ENCODE data around the gene COL11A2. TPM values are rescaled to one million over a fixed set of nuclear protein-coding genes. Genes with fewer than 3 reads are reported as not detected.

The COL11A2 gene
- total RNA-seq, 1 experiment from 2014 or later: 0.58 TPM

- 0 out of 2 replicates have a peak, but pooled peaks cover under 1% of the 10 kb centered on the region for H3K79me2 ChIP-seq (ENCODE audit: low read length)
- ChIA-PET POLR2A (ENCODE audit: unreplicated experiment) (no interaction called here), CTCF (no interaction called here)
- 0 out of 2 replicates have a peak, but pooled peaks have one; percentile 11 for ATAC-seq
- TF ChIP-seq CTCF (conservative IDR thresholded peaks at IDR 0.05; ENCODE audit: low read depth, low read length) (no peak), EZH2phosphoT487 (IDR thresholded peaks at IDR 0.05; ENCODE audit: borderline replicate concordance, low read length) (no peak), EZH2 (IDR thresholded peaks at IDR 0.05; ENCODE audit: low read length, unreplicated experiment) (no peak)
- H3K4me3 ChIP-seq (ENCODE audit: low read length): no peak overlapping the region
- no peak for DNase-seq
- BruUV-seq (replicated peaks): no TSS peak
- H3K4me1 ChIP-seq (ENCODE audit: insufficient read depth, low read length): 0 out of 2 replicates have a peak, but pooled peaks cover 2% of the 10 kb centered on the region
- H2AFZ ChIP-seq (ENCODE audit: low read length): no peak overlapping the region
- H3K27ac ChIP-seq (ENCODE audit: low read length): no peak overlapping the region
- no peaks in the 10 kb centered on the region for H3K27me3 ChIP-seq (ENCODE audit: low read length)
- no peaks in the 10 kb centered on the region for H3K36me3 ChIP-seq (ENCODE audit: low read depth, low read length)
- no peaks in the 10 kb centered on the region for H3K9me2 ChIP-seq (replicated peaks; ENCODE audit: low read length)
- H3F3A ChIP-seq (ENCODE audit: low read length, unreplicated experiment): no peaks in the 10 kb centered on the region
- H3K9me3 ChIP-seq (ENCODE audit: low read length): no peaks in the 10 kb centered on the region
- H4K20me1 ChIP-seq (ENCODE audit: low read length): no peaks in the 10 kb centered on the region
- intact Hi-C loops (cut with micrococcal nuclease): no loop called here
- H3K9ac ChIP-seq (ENCODE audit: low read length): no peak overlapping the region
- H3K4me2 ChIP-seq (ENCODE audit: low read length): peak overlapping the region; percentile 50
These were observed 21.7 kb upstream of the COL11A2 start for GRCh38 chr6:33213989-33214335.

GRCh38 chr6:33213166-33213988 lies 21.1 kb upstream of the COL11A2 start:
- Histone ChIP-seq H3K4me1 (ENCODE audit: insufficient read depth, low read length) (0 out of 2 replicates have a peak, but pooled peaks cover 5% of the 10 kb centered on the region), H3K9ac (ENCODE audit: low read length) (no peak overlapping the region), H3K9me2 (replicated peaks; ENCODE audit: low read length) (no peaks in the 10 kb centered on the region), H3K36me3 (ENCODE audit: low read depth, low read length) (no peaks in the 10 kb centered on the region), H3K27me3 (ENCODE audit: low read length) (no peaks in the 10 kb centered on the region), H3K4me2 (ENCODE audit: low read length) (peak overlapping the region; percentile 50), H2AFZ (ENCODE audit: low read length) (no peak overlapping the region), H3K79me2 (ENCODE audit: low read length) (0 out of 2 replicates have a peak, but pooled peaks cover 5% of the 10 kb centered on the region), H3K4me3 (ENCODE audit: low read length) (peak overlapping the region; percentile 43; the same call in 1 of the 2 replicates), H3K9me3 (ENCODE audit: low read length) (no peaks in the 10 kb centered on the region), H3K27ac (ENCODE audit: low read length) (no peak overlapping the region), H3F3A (ENCODE audit: low read length, unreplicated experiment) (no peaks in the 10 kb centered on the region), H4K20me1 (ENCODE audit: low read length) (no peaks in the 10 kb centered on the region)
- TF ChIP-seq CTCF (conservative IDR thresholded peaks at IDR 0.05; ENCODE audit: low read depth, low read length) (no peak), EZH2 (IDR thresholded peaks at IDR 0.05; ENCODE audit: low read length, unreplicated experiment) (no peak), EZH2phosphoT487 (IDR thresholded peaks at IDR 0.05; ENCODE audit: borderline replicate concordance, low read length) (no peak)
- ChIA-PET CTCF (no interaction called here), POLR2A (ENCODE audit: unreplicated experiment) (no interaction called here)
- no TSS peak for BruUV-seq (replicated peaks)
- DNase-seq (no peak), ATAC-seq (no peak; the same call in 1 of the 2 replicates)
- intact Hi-C loops (cut with micrococcal nuclease): no loop called here

- Histone ChIP-seq H3K9me3 (ENCODE audit: low read length) (no peaks in the 10 kb centered on the region), H3K79me2 (ENCODE audit: low read length) (0 out of 2 replicates have a peak, but pooled peaks cover 5% of the 10 kb centered on the region), H2AFZ (ENCODE audit: low read length) (no peak overlapping the region), H3K36me3 (ENCODE audit: low read depth, low read length) (no peaks in the 10 kb centered on the region), H4K20me1 (ENCODE audit: low read length) (no peaks in the 10 kb centered on the region), H3K4me1 (ENCODE audit: insufficient read depth, low read length) (0 out of 2 replicates have a peak, but pooled peaks cover 5% of the 10 kb centered on the region), H3K27ac (ENCODE audit: low read length) (no peak overlapping the region), H3K4me3 (ENCODE audit: low read length) (peak overlapping the region; percentile 43; the same call in 1 of the 2 replicates), H3K4me2 (ENCODE audit: low read length) (peak overlapping the region; percentile 50), H3K9ac (ENCODE audit: low read length) (no peak overlapping the region), H3F3A (ENCODE audit: low read length, unreplicated experiment) (no peaks in the 10 kb centered on the region), H3K9me2 (replicated peaks; ENCODE audit: low read length) (no peaks in the 10 kb centered on the region), H3K27me3 (ENCODE audit: low read length) (no peaks in the 10 kb centered on the region)
- no peak for TF ChIP-seq CTCF (conservative IDR thresholded peaks at IDR 0.05; ENCODE audit: low read depth, low read length)
- CTCF ChIA-PET: no interaction called here
- intact Hi-C loops (cut with micrococcal nuclease): no loop called here
- POLR2A ChIA-PET (ENCODE audit: unreplicated experiment): no interaction called here
- ATAC-seq: no peak
- no TSS peak for BruUV-seq (replicated peaks)
- DNase-seq: no peak
These were observed 20.5 kb upstream of the COL11A2 start for GRCh38 chr6:33212857-33213165.

Data from PC-3 (cell line).